Astrocyte (in vitro differentiated cells and primary cell): ENCODE measurements around the gene DLL4. TPM values are rescaled to one million over a fixed set of nuclear protein-coding genes. Genes with fewer than 3 reads are reported as not detected.
"Not testable (repeated sequence)": the region's sequence is repeated elsewhere in the genome, so short reads cannot be mapped to it uniquely, and the experiment has no call there.

Source experiments
- DNase-seq: peaks from one replicate; pipeline ENCODE4 v3.0.0-alpha.2; 2010; ENCODE audit warnings: low read depth
- FAIRE-seq: peaks from 2 replicates; lab custom pipeline; 2011; peaks lifted over from hg19 to GRCh38; lab: Jason Lieb, UNC
- H2AFZ ChIP-seq: 2 replicates; pipeline ENCODE4 v1.6.0; 2012; ENCODE audit warnings: low read depth, low read length, inconsistent platforms
- H3K27ac ChIP-seq: 2 replicates; pipeline ENCODE4 v1.5.1; 2011; ENCODE audit warnings: low read depth, low read length, inconsistent platforms
- H3K27me3 ChIP-seq: 2 replicates; pipeline ENCODE4 v1.6.0; 2011; ENCODE audit warnings: low read length, inconsistent platforms; ENCODE audit not compliant: insufficient read depth
- H3K36me3 ChIP-seq: 2 replicates; pipeline ENCODE4 v1.5.1; 2011; ENCODE audit warnings: low read length, inconsistent platforms; ENCODE audit not compliant: insufficient read depth
- H3K4me1 ChIP-seq: 2 replicates; pipeline ENCODE4 v1.5.1; 2011; ENCODE audit warnings: low read length, inconsistent platforms; ENCODE audit not compliant: insufficient read depth
- H3K4me2 ChIP-seq: 2 replicates; pipeline ENCODE4 v1.6.0; 2012; ENCODE audit warnings: low read length, inconsistent platforms
- H3K4me3 ChIP-seq: 2 replicates; pipeline ENCODE4 v1.5.1; 2011; ENCODE audit warnings: low read depth, mild to moderate bottlenecking, low read length, inconsistent platforms; ENCODE audit not compliant: insufficient read depth
- H3K79me2 ChIP-seq: 2 replicates; pipeline ENCODE4 v1.6.0; 2012; ENCODE audit warnings: mild to moderate bottlenecking, low read length, inconsistent platforms; ENCODE audit not compliant: insufficient read depth
- H3K9ac ChIP-seq: 2 replicates; pipeline ENCODE4 v1.6.0; 2012; ENCODE audit warnings: mild to moderate bottlenecking, low read length, inconsistent platforms
- H3K9me3 ChIP-seq: 2 replicates; pipeline ENCODE4 v1.5.1; 2012; ENCODE audit warnings: low read depth, mild to moderate bottlenecking, low read length, inconsistent platforms; ENCODE audit not compliant: insufficient read depth
- H4K20me1 ChIP-seq: 2 replicates; pipeline ENCODE4 v1.6.0; 2012; ENCODE audit warnings: low read length, inconsistent platforms; ENCODE audit not compliant: insufficient read depth
- H3K27ac Mint-ChIP-seq: one replicate; pipeline ENCODE4 v1.8.0; 2021; ENCODE audit warnings: mild to moderate bottlenecking, mixed read lengths; ENCODE audit not compliant: unreplicated experiment
- H3K27me3 Mint-ChIP-seq: one replicate; pipeline ENCODE4 v1.8.0; 2021; ENCODE audit warnings: low read depth, mixed read lengths; ENCODE audit not compliant: unreplicated experiment
- H3K36me3 Mint-ChIP-seq: one replicate; pipeline ENCODE4 v1.8.0; 2021; ENCODE audit warnings: low read depth, mixed read lengths; ENCODE audit not compliant: unreplicated experiment
- H3K4me1 Mint-ChIP-seq: one replicate; pipeline ENCODE4 v1.8.0; 2021; ENCODE audit warnings: low read depth, mixed read lengths; ENCODE audit not compliant: unreplicated experiment
- H3K4me3 Mint-ChIP-seq: one replicate; pipeline ENCODE4 v1.8.0; 2021; ENCODE audit warnings: mild to moderate bottlenecking, moderate library complexity, mixed read lengths; ENCODE audit not compliant: unreplicated experiment
- H3K9me3 Mint-ChIP-seq: one replicate; pipeline ENCODE4 v1.8.0; 2021; ENCODE audit warnings: mild to moderate bottlenecking, mixed read lengths; ENCODE audit not compliant: unreplicated experiment
- EZH2 ChIP-seq: IDR thresholded peaks from 2 replicates; pipeline ENCODE4 v1.6.1; 2012; ENCODE audit warnings: mild to moderate bottlenecking, low read length, inconsistent platforms; ENCODE audit not compliant: insufficient read depth
- total RNA-seq: library from RNA; stranded (reverse); gene quantifications from 2 replicates; pipeline ENCODE4 v1.2.1, GENCODE V29; 2021
- TF ChIP-seq, protein P1 (sequence below): IDR thresholded peaks from 2 replicates; pipeline ENCODE4 v1.5.1; 2011; ENCODE audit warnings: low read depth, mild to moderate bottlenecking, inconsistent platforms, low read length, moderate library complexity; ENCODE audit not compliant: insufficient read depth

Gene DLL4
- total RNA-seq, 1 donor from 2014 or later, result 0.09 TPM

DNA sequence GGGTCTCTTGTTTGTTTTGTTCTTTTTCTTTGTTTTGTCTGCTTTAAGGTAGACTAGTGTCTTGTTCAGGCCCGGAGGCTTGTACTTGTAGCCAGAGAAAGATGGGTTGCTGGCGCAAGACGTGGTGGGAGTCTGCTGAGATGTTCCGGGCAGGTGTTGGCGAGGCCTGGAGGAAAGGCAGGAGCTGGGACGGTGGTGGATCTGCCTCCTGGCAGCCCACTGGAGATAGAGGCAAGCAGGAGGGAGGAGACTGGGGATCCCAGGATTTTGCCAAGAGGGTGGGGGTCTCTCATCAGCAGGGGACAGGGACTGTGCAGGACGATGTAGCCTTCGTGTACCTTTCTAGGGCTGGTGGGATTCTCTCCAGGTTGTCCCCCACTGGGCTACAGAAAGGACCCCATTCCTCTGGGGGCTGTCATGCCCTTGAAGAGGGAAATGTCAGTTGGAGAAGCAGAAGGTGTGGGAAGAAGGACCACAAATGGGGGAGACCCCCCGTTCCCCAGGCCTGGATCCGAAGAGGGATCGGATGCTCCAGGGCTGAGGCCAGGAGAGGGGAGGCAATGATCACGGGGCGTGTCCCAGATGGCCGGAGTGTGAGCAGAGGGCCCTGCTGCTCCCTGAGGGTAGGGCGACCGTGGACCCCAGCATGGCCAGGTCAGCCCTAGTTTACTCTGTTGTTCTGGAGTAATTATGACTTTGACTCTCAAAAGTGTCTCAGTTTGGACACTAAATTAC, 31.2 kb downstream of the DLL4 start:
- FAIRE-seq (no peak), DNase-seq (no peak)
- peaks cover 16% of the 10 kb centered on the region for H3K9me3 Mint-ChIP-seq
- Histone ChIP-seq H3K27me3 (peaks cover 3% of the 10 kb centered on the region), H3K27ac (no peak overlapping the region), H3K79me2 (no peaks in the 10 kb centered on the region), H3K9me3 (no peaks in the 10 kb centered on the region), H3K36me3 (no peaks in the 10 kb centered on the region), H4K20me1 (peaks cover 11% of the 10 kb centered on the region), H3K4me2 (no peak overlapping the region), H3K4me1 (no peaks in the 10 kb centered on the region), H3K4me3 (no peak overlapping the region), H2AFZ (no peak overlapping the region), H3K9ac (no peak overlapping the region)
- H3K27ac Mint-ChIP-seq, result peak overlapping the region; percentile 59
- TF ChIP-seq, protein P1, sequence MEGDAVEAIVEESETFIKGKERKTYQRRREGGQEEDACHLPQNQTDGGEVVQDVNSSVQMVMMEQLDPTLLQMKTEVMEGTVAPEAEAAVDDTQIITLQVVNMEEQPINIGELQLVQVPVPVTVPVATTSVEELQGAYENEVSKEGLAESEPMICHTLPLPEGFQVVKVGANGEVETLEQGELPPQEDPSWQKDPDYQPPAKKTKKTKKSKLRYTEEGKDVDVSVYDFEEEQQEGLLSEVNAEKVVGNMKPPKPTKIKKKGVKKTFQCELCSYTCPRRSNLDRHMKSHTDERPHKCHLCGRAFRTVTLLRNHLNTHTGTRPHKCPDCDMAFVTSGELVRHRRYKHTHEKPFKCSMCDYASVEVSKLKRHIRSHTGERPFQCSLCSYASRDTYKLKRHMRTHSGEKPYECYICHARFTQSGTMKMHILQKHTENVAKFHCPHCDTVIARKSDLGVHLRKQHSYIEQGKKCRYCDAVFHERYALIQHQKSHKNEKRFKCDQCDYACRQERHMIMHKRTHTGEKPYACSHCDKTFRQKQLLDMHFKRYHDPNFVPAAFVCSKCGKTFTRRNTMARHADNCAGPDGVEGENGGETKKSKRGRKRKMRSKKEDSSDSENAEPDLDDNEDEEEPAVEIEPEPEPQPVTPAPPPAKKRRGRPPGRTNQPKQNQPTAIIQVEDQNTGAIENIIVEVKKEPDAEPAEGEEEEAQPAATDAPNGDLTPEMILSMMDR, result no peak
- TF ChIP-seq EZH2, result no peak
- H3K4me1 Mint-ChIP-seq, result peaks cover 25% of the 10 kb centered on the region
- H3K36me3 Mint-ChIP-seq, result peaks cover 37% of the 10 kb centered on the region
- peaks cover 17% of the 10 kb centered on the region for H3K27me3 Mint-ChIP-seq
- H3K4me3 Mint-ChIP-seq, result peak overlapping the region; percentile 45

DNA sequence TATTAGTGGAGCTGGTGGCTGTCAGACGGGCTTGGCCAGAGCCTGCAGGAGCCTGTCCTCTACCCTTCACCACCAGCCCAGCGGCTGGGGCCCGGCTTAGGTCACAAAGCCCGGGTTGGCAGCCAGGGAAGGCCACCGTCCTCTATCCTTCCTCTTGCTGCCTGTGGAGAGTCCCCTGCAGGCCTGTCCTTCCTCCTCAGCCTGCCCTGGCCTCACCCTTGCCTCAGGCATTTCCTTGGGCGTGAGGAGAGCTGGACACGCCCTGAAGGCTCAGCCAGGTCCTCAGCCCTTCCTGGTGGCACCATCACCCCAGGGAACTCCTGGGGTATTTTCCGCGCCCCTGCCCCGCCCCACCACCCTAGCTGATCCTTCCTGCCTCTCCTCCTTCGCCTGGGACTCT, 31.8 kb downstream of the DLL4 start:
- H3K9me3 ChIP-seq, result no peaks in the 10 kb centered on the region
- H3K27ac ChIP-seq, result no peak overlapping the region
- H2AFZ ChIP-seq, result no peak overlapping the region
- TF ChIP-seq EZH2, result no peak
- TF ChIP-seq, protein P1, result no peak
- DNase-seq (no peak), FAIRE-seq (no peak)
- H4K20me1 ChIP-seq, result peaks cover 10% of the 10 kb centered on the region
- peaks cover 21% of the 10 kb centered on the region for H3K4me1 Mint-ChIP-seq
- H3K4me3 Mint-ChIP-seq, result no peak overlapping the region
- no peaks in the 10 kb centered on the region for H3K36me3 ChIP-seq
- no peak overlapping the region for H3K9ac ChIP-seq
- H3K27me3 ChIP-seq, result peaks cover 3% of the 10 kb centered on the region
- no peak overlapping the region for H3K27ac Mint-ChIP-seq
- peaks cover 37% of the 10 kb centered on the region for H3K36me3 Mint-ChIP-seq
- peaks cover 16% of the 10 kb centered on the region for H3K9me3 Mint-ChIP-seq
- no peaks in the 10 kb centered on the region for H3K79me2 ChIP-seq
- no peak overlapping the region for H3K4me2 ChIP-seq
- H3K4me1 ChIP-seq, result no peaks in the 10 kb centered on the region
- peaks cover 17% of the 10 kb centered on the region for H3K27me3 Mint-ChIP-seq
- H3K4me3 ChIP-seq, result no peak overlapping the region

DNA sequence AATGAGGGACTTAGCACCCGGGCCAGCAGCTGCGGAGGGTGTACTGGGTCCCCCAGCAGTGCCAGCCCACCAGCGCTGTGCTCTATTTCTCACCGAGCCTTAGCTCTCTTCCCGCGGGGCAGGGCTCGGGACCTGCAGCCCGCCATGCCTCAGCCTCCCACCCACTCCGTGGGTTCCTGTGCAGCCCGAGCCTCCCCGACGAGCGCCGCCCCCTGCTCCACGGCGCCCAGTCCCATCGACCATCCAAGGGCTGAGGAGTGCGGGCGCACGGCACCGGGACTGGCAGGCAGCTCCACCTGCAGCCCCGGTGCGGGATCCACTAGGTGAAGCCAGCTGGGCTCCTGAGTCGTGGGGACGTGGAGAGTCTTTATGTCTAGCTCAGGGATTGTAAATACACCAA, 32.6 kb downstream of the DLL4 start:
- Mint-ChIP-seq H3K36me3 (peaks cover 34% of the 10 kb centered on the region), H3K4me1 (peaks cover 13% of the 10 kb centered on the region), H3K27me3 (peaks cover 21% of the 10 kb centered on the region), H3K9me3 (peaks cover 14% of the 10 kb centered on the region)
- H3K27me3 ChIP-seq, H3K27ac Mint-ChIP-seq, H4K20me1 ChIP-seq, H3K9ac ChIP-seq, H3K4me3 ChIP-seq, DNase-seq, H3K36me3 ChIP-seq, H3K4me3 Mint-ChIP-seq, H3K79me2 ChIP-seq, FAIRE-seq, H2AFZ ChIP-seq, H3K9me3 ChIP-seq, H3K4me1 ChIP-seq, H3K27ac ChIP-seq, H3K4me2 ChIP-seq: not testable (repeated sequence)

DNA sequence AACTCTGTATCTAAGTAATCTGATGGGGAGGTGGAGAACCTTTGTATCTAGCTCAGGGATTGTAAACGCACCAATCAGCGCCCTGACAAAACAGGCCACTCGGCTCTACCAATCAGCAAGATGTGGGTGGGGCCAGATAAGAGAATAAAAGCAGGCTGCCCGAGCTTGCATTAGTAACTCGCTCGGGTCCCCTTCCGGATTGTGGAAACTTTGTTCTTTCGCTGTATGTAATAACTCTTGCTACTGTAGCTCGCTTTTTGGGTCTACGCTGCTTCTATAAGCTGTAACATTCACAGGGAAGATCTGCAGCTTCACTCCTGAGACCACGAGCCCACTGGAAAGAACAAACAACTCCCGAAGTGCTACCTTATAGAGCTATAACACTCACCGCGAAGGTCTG, 33.2 kb downstream of the DLL4 start:
- not testable (repeated sequence) for H3K4me3 ChIP-seq, H3K27me3 ChIP-seq, H4K20me1 ChIP-seq, H3K27ac ChIP-seq, H3K9me3 ChIP-seq, H3K4me3 Mint-ChIP-seq, H3K79me2 ChIP-seq, FAIRE-seq, H3K4me2 ChIP-seq, H2AFZ ChIP-seq, H3K36me3 ChIP-seq, H3K9ac ChIP-seq, DNase-seq, H3K4me1 ChIP-seq, H3K27ac Mint-ChIP-seq
- H3K36me3 Mint-ChIP-seq, result peaks cover 34% of the 10 kb centered on the region
- peaks cover 21% of the 10 kb centered on the region for H3K27me3 Mint-ChIP-seq
- peaks cover 11% of the 10 kb centered on the region for H3K4me1 Mint-ChIP-seq
- H3K9me3 Mint-ChIP-seq, result peaks cover 14% of the 10 kb centered on the region
